Measurements from ENCODE around the gene KIF3A.

Gene KIF3A

DNA sequence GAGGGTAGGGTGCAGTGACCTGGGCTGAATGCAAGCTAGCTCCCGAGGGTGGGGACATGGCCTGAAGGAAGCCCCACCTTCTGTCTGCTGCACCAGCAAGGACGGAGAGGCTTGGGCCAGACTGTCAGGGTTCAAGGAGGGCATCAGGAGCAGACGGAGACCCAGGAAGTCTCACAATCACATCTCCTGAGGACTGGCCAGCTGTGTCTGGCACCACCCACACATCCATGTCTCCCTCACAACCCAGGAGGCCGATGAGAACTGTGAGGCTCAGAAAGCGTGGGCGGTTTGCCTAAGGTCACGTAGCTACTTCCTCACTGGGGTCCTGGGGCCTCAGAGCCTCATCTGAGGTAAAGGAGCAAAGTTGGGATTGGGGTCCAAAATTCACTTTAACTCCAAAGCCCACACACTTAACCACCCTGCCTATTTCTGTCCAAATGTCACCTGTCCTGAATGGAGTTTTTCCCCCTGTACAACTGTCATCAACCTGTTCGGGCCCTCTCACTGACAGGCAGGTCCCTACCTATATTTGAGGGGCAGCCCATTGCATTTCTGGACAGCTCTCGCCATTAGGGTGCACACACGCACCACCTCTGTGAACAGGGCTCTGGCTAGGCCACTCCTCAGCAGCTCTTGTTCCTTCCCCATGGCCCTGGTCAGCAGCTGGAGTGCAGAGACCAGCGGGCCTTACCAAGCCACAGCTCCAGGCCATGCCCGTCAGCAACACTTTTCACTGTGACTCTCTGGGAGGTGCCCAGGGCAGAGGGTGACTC is 75.9 kb downstream of the KIF3A start:
- DNase-seq = no peak

- no peak for DNase-seq
Measured at GRCh38 chr5:132659598-132660493, 77.5 kb downstream of the KIF3A start.

- DNase-seq = no peak
Measured at GRCh38 chr5:132658381-132659302, 78.7 kb downstream of the KIF3A start.

DNA sequence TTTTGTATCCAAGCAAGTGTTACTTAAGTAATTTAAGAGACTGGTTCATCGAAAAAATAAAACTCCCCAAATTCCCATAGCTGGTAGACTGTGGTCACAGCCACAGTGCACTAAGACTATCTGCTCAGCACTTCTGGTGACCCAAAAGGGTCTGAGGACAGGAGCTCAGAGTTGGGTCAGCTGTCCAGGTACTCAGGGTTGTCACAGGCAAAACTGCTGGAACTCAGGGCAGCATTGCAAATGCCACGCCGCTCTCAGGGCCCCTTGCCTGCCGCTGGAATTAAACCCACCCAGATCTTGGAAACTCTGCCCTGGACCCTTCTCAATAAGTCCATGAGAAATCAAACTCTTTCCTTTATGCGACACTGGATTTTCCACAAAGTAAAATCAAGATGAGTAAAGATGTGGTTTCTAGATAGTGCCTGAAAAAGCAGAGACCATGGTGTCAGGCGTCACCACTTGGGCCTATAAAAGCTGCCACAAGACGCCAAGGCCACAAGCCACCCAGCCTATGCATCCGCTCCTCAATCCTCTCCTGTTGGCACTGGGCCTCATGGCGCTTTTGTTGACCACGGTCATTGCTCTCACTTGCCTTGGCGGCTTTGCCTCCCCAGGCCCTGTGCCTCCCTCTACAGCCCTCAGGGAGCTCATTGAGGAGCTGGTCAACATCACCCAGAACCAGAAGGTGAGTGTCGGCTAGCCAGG is 79.5 kb downstream of the KIF3A start, which contains the start of gene IL13:
Gene IL13 (plus strand): TSS at position 498 of the 705 bp plus-strand sequence. CDS start 14 bp downstream, at position 512.
- no peak for DNase-seq

DNA sequence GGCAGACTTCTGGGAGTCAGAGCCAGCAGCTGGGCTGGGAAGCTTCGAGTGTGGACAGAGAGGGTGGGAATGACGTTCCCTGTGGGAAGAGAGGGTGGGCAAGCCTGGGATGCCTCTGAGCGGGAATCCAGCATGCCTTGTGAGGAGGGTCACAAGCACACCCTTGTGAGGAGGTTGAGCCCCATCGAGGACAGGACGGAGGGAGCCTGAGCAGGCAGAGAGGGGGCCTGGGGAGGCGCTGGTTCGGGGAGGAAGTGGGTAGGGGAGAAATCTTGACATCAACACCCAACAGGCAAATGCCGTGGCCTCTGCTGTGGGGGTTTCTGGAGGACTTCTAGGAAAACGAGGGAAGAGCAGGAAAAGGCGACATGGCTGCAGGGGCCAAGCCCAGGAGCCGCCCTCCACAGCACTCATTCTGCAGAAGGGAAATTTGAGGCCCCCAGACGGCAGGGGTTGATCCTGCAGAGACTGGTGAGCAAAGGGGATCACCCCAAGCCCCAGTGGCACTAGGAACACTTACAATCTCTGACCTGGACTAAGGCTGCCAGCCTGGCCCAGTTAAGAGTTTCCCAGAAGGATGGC is 80.5 kb downstream of the KIF3A start:
- DNase-seq = no peak

GRCh38 chr5:132655821-132656773 is 81.2 kb downstream of the KIF3A start:
- no peak for DNase-seq

- DNase-seq = no peak
Measured at GRCh38 chr5:132653716-132654115, 83.6 kb downstream of the KIF3A start.

GRCh38 chr5:132651838-132652469 is 85.4 kb downstream of the KIF3A start:
- DNase-seq = no peak

GRCh38 chr5:132648355-132648754 is 89.0 kb downstream of the KIF3A start:
- no peak for DNase-seq

- no peak for DNase-seq
Measured at GRCh38 chr5:132647473-132647872, 89.9 kb downstream of the KIF3A start.

DNA sequence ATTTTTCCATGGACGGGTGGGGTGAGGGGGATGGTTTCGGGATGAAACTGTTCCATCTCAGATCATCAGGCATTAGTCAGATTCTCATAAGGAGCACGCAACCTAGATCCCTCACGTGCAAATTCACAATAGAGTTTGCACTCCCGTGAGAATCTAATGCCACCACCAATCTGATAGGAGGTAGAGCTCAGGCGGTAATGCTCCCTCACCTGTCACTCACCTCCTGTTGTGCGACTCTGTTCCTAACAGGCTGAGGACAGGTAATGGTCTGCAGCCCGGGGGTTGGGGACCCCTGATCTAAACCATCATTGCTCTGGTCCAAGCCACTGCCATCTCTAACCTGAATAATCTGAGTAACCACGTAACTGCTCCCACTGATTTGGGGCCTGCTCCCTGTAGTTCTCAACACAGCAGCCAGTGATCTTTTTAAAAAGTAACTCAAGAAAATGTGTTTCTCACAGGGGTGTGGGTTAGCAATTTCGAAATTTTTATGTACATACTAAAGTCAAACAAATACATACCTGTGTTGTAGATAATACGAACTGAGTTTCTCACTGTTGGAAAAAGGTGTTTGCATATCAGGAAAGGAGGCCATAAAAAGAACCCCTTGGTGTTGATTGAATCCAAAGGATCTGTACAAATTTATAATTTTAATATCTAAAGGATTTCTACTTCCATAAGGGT is 90.6 kb downstream of the KIF3A start:
- no peak for DNase-seq

DNA sequence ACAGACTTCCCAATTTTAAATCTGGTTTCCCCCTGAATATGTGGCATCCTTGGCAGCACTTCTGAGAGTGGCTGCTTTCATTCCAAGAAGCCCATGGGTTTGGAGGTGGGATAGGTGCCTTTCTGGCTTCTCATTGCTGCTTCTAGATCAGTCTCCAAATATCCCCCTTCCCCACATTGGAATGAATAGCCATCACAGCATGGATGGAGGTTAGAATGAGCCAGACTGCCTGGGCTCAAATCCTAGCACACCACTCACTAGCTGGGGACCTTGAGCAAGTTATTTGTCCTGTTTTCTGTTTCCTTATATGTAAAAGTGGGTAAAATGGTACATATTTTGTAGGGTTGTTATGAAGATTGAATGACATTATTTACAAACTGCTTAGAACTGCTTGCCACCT is 93.2 kb downstream of the KIF3A start:
- no peak for DNase-seq
